AG04450 (cell line): ENCODE results near the gene TBC1D2. TPM values are rescaled to one million over a fixed set of nuclear protein-coding genes. Genes with fewer than 3 reads are reported as not detected.

Experiments
- CTCF ChIA-PET: fragments of 300-600, 350-600 bp; formaldehyde crosslinking; extraction: SDS; loops from one replicate; lab custom pipeline; 2022; ENCODE audit warnings: antibody characterized with exemption, inconsistent platforms; lab: Charles Lee
- POLR2A ChIA-PET: fragments of 350-600 bp; formaldehyde crosslinking; extraction: SDS; loops from one replicate; lab custom pipeline; 2021; ENCODE audit warnings: antibody characterized with exemption, inconsistent platforms; lab: Yijun Ruan, JAX
- DNase-seq: peaks from one replicate; pipeline ENCODE4 v3.0.0-alpha.2; 2011; ENCODE audit warnings: low read depth, low spot score
- H3K27ac ChIP-seq: one replicate; pipeline ENCODE4 v1.5.1; 2012; ENCODE audit warnings: low read depth, low read length, control low read depth
- H3K27me3 ChIP-seq: one replicate; pipeline ENCODE4 v1.6.0; 2012; ENCODE audit warnings: low read length; ENCODE audit not compliant: control insufficient read depth, insufficient read depth
- H3K4me3 ChIP-seq: 2 replicates; pipeline ENCODE4 v1.5.1; 2011; ENCODE audit warnings: mild to moderate bottlenecking, low read depth, low read length, control low read depth
- H3K9me3 ChIP-seq: 2 replicates; pipeline ENCODE4 v1.5.1; 2012; ENCODE audit warnings: low read length; ENCODE audit not compliant: control insufficient read depth, insufficient read depth
- CTCF ChIP-seq: IDR thresholded peaks from 2 replicates; pipeline ENCODE4 v1.5.1; 2011; ENCODE audit warnings: low read depth, low read length, control low read depth, inconsistent platforms
- polyA minus RNA-seq: library from RNA; depleted of rRNA, polyadenylated mRNA; stranded (reverse); fragments of >200 nt; gene quantifications from 2 replicates; pipeline ENCODE4 v1.2.3, GENCODE V29; 2011; rRNA and poly(A)+ RNA removed
- polyA plus RNA-seq: library from polyadenylated mRNA; depleted of rRNA; stranded (reverse); fragments of >200 nt; gene quantifications from 2 replicates; pipeline ENCODE4 v1.2.3, GENCODE V29; 2011; rRNA removed

Gene TBC1D2
- polyA plus RNA-seq = 17.2 and 21.9 TPM in 2 replicates
- 22.3 and 27.7 TPM in 2 replicates for polyA minus RNA-seq

GRCh38 chr9:98255578-98256296 lies at the start of gene TBC1D2:
Gene TBC1D2, minus strand, starts transcription at chr9:98255649. Its CDS starts 108 bp downstream, at chr9:98255541.
- TF ChIP-seq CTCF = 0 out of 2 replicates have a peak, but pooled peaks have one; percentile 24
- peak within 1 kb of the TSS; percentile 90 for H3K4me3 ChIP-seq
- H3K9me3 ChIP-seq = no peaks in the 10 kb centered on the region; the same call in 1 of the 2 replicates
- peak within 1 kb of the TSS; percentile 90 for H3K27ac ChIP-seq
- peak; percentile 74 for DNase-seq
- H3K27me3 ChIP-seq = no peaks in the 10 kb centered on the region
- POLR2A ChIA-PET = interaction anchor here (1.2 to 2.1 kb wide), 4 partner anchors 32 to 64 kb away, joined by 3 to 23 read pairs (median 4); partner anchors contain the start of gene CORO2A
- CTCF ChIA-PET = interaction anchor here (0.6 to 3.9 kb wide), 13 partner anchors 20 to 519 kb away, joined by 3 to 24 read pairs (median 4); no protein-coding TSS in a partner anchor

GRCh38 chr9:98304381-98304780 lies 48.9 kb upstream of the TBC1D2 start:
- ChIA-PET CTCF (interaction anchor here (0.9 to 1.2 kb wide), 3 partner anchors 10 to 472 kb away, joined by 3 to 4 read pairs (median 4); no protein-coding TSS in a partner anchor), POLR2A (no interaction called here)
- Histone ChIP-seq H3K27me3 (no peaks in the 10 kb centered on the region), H3K9me3 (no peaks in the 10 kb centered on the region), H3K27ac (no peak overlapping the region), H3K4me3 (no peak overlapping the region)
- no peak for DNase-seq
- TF ChIP-seq CTCF = no peak

GRCh38 chr9:98303633-98304125 lies 48.2 kb upstream of the TBC1D2 start:
- no peak for DNase-seq
- ChIA-PET CTCF (interaction anchor here (0.9 to 1.2 kb wide), 3 partner anchors 11 to 472 kb away, joined by 3 to 4 read pairs (median 4); no protein-coding TSS in a partner anchor), POLR2A (no interaction called here)
- H3K9me3 ChIP-seq = no peaks in the 10 kb centered on the region
- no peak overlapping the region for H3K27ac ChIP-seq
- TF ChIP-seq CTCF = no peak
- H3K4me3 ChIP-seq = no peak overlapping the region
- no peaks in the 10 kb centered on the region for H3K27me3 ChIP-seq

DNA sequence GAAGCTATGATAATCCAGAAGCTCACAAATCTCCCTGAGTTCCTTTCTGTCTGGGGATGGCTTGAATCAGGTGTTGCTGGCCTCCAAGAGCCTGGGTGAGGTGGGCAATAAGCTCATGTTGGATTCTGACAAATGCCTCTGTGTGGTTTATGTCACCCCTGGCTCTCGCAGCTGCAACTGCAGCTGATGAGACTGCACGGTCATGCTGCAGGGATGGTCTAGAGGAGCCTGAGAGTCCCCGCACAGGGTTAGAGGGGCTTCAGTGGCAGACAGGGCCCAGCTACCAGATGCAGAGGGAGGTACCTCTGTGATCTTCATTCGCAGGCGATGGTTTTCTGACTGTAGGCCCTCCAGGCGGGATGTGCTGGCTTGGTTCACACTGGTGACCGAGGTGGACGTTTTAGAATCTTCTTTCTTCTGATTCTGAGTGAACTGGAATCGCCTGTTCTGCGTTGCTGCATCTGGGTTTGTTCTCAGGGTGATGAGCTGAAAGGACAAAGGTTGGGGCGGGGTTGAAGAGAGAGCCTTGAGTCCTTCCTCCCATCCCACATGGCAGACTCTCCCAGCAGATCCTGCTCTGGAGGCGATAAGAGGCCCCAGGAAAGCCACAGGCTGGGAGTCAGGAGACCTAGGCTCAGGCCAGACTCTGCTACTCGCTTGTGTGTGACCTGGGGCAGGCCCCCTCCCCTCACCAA lies 47.6 kb upstream of the TBC1D2 start:
- POLR2A ChIA-PET = no interaction called here

More for the DNA sequence above, 47.6 kb upstream of the TBC1D2 start:
- Histone ChIP-seq H3K4me3 (no peak overlapping the region), H3K9me3 (no peaks in the 10 kb centered on the region), H3K27me3 (no peaks in the 10 kb centered on the region), H3K27ac (no peak overlapping the region)
- no peak for TF ChIP-seq CTCF
- DNase-seq = no peak
- CTCF ChIA-PET = interaction anchor here (0.9 kb wide), 1 partner anchor 13 kb away, joined by 4 read pairs; no protein-coding TSS in a partner anchor
